H1 (cell line): ENCODE data around the gene ANKRD60.

Experiments
- CBX5 ChIP-seq: fragments of 300-800, 300-1000 bp; sonication (generic); IDR thresholded peaks from 2 replicates; pipeline ENCODE4 v1.7.1; 2016; ENCODE audit warnings: antibody characterized with exemption, low read length, low read depth
- CTCF ChIP-seq, 3 experiments: IDR thresholded peaks; 1 replicate in 2 of 3; 2 replicates in 1 of 3; pipeline versions ENCODE4 v1.5.1 to v1.6.1; 2011; ENCODE audit warnings: low read length in 3 of 3, mild to moderate bottlenecking in 3 of 3, inconsistent platforms in 2 of 3, low read depth in 1 of 3, moderate library complexity in 1 of 3; ENCODE audit not compliant: insufficient read depth in 1 of 3; ENCODE audit errors: control extremely low read depth in 1 of 3
- EP300 ChIP-seq, 2 experiments: IDR thresholded peaks; 1 replicate in 1 of 2; 2 replicates in 1 of 2; pipeline ENCODE4 v1.6.1; 2011 to 2012; ENCODE audit warnings: low read depth in 2 of 2, low read length in 2 of 2, mild to moderate bottlenecking in 2 of 2, borderline replicate concordance in 1 of 2, inconsistent platforms in 1 of 2, moderate library complexity in 1 of 2
- EZH2 ChIP-seq: fragments of 200-600 bp; sonication (generic); IDR thresholded peaks from 2 replicates; pipeline ENCODE4 v1.7.1; 2012; ENCODE audit warnings: low read depth, mild to moderate bottlenecking, moderate library complexity, low read length, inconsistent platforms; ENCODE audit not compliant: severe bottlenecking
- JUND ChIP-seq: IDR thresholded peaks from 2 replicates; pipeline ENCODE4 v1.6.1; 2011; ENCODE audit warnings: mild to moderate bottlenecking, improper control_type of control experiment, low read length
- POLR2A ChIP-seq, 2 experiments: IDR thresholded peaks; 1 replicate in 1 of 2; 2 replicates in 1 of 2; pipeline ENCODE4 v1.6.1; 2011; ENCODE audit warnings: low read depth in 2 of 2, low read length in 2 of 2, mild to moderate bottlenecking in 2 of 2; ENCODE audit errors: control extremely low read depth in 1 of 2
- RAD21 ChIP-seq, 2 experiments: IDR thresholded peaks in 1 of 2; conservative IDR thresholded peaks in 1 of 2; 2 replicates each; pipeline ENCODE4 v1.6.1; 2011; ENCODE audit warnings: low read depth in 2 of 2, low read length in 2 of 2, improper control_type of control experiment in 1 of 2, inconsistent platforms in 1 of 2, mild to moderate bottlenecking in 1 of 2, moderate library complexity in 1 of 2

- no peak for TF ChIP-seq POLR2A (IDR thresholded peaks at IDR 0.05; ENCODE audit: control extremely low read depth in 1 of 2, low read depth in 2 of 2, low read length in 2 of 2)
- no peak for TF ChIP-seq EP300 (IDR thresholded peaks at IDR 0.05; ENCODE audit: borderline replicate concordance in 1 of 2, low read depth in 2 of 2, low read length in 2 of 2)
- no peak for TF ChIP-seq RAD21 (IDR thresholded peaks at IDR 0.05 in 1 of 2, conservative IDR thresholded peaks at IDR 0.05 in 1 of 2; ENCODE audit: low read depth in 2 of 2, low read length in 2 of 2)
- TF ChIP-seq CTCF (IDR thresholded peaks at IDR 0.05; ENCODE audit: control extremely low read depth in 1 of 3, insufficient read depth in 1 of 3, low read depth in 1 of 3, low read length in 3 of 3): no peak
- no peak for TF ChIP-seq EZH2
- TF ChIP-seq CBX5: no peak
- TF ChIP-seq JUND: no peak
These were observed 26.4 kb downstream of the ANKRD60 start for GRCh38 chr20:58202044-58202443.
